GM23338 (cell line): ENCODE data around the gene PRDM2. TPM values are rescaled to one million over a fixed set of nuclear protein-coding genes. Genes with fewer than 3 reads are reported as not detected.

Experiments used
- ATAC-seq: fragments of 200-7000 bp; cut with Tn5 transposase; 3 replicates; pipeline ENCODE4 v1.9.1; 2020
- DNase-seq: peaks from one replicate; pipeline ENCODE4 v3.0.0-alpha.2; 2015; ENCODE audit warnings: low spot score
- H2AFZ ChIP-seq: fragments of 200-600 bp; sonication (generic); 2 replicates; pipeline ENCODE4 v1.8.0; 2016; ENCODE audit warnings: antibody characterized with exemption, mild to moderate bottlenecking, moderate library complexity
- H3F3A ChIP-seq: fragments of 200-600 bp; sonication (generic); replicated peaks from 2 replicates; pipeline ENCODE4 v1.8.0; 2017; ENCODE audit warnings: antibody characterized with exemption, mixed run types, low read depth
- H3K27ac ChIP-seq: fragments of 200-600 bp; sonication (generic); 2 replicates; pipeline ENCODE4 v1.6.1; 2016; ENCODE audit warnings: low read depth
- H3K27me3 ChIP-seq: fragments of 200-600 bp; sonication (generic); 2 replicates; pipeline ENCODE4 v1.8.0; 2016; ENCODE audit warnings: mild to moderate bottlenecking, mixed run types, moderate library complexity; ENCODE audit not compliant: insufficient read depth
- H3K36me3 ChIP-seq: fragments of 200-600 bp; sonication (generic); 2 replicates; pipeline ENCODE4 v1.8.0; 2016; ENCODE audit warnings: mild to moderate bottlenecking; ENCODE audit not compliant: insufficient read depth
- H3K4me1 ChIP-seq: fragments of 200-600 bp; sonication (generic); 2 replicates; pipeline ENCODE4 v1.8.0; 2016; ENCODE audit warnings: mild to moderate bottlenecking, moderate library complexity; ENCODE audit not compliant: insufficient read depth
- H3K4me2 ChIP-seq: fragments of 200-600 bp; sonication (generic); 2 replicates; pipeline ENCODE4 v1.7.1; 2017; ENCODE audit warnings: mixed run types
- H3K4me3 ChIP-seq: fragments of 200-600 bp; sonication (generic); 2 replicates; pipeline ENCODE4 v1.6.1; 2016; ENCODE audit warnings: mixed run types
- H3K79me2 ChIP-seq: fragments of 200-600 bp; sonication (generic); replicated peaks from 2 replicates; pipeline ENCODE4 v1.8.0; 2017; ENCODE audit warnings: mild to moderate bottlenecking; ENCODE audit not compliant: insufficient read depth
- H3K9me2 ChIP-seq: fragments of 200-600 bp; sonication (generic); 2 replicates; pipeline ENCODE4 v1.8.0; 2017; ENCODE audit not compliant: insufficient read depth
- H4K20me1 ChIP-seq: fragments of 200-600 bp; sonication (generic); replicated peaks from 2 replicates; pipeline ENCODE4 v1.8.0; 2017; ENCODE audit warnings: mild to moderate bottlenecking; ENCODE audit not compliant: insufficient read depth
- H3K27ac Mint-ChIP-seq: 2 replicates; pipeline ENCODE4 v1.8.0; 2020; ENCODE audit warnings: inconsistent platforms, mild to moderate bottlenecking, moderate library complexity, mixed read lengths
- H3K27me3 Mint-ChIP-seq: 3 replicates; pipeline ENCODE4 v1.8.0; 2022; ENCODE audit warnings: low read depth, mild to moderate bottlenecking, moderate library complexity, mixed read lengths, inconsistent platforms; ENCODE audit not compliant: insufficient read depth, poor library complexity
- H3K36me3 Mint-ChIP-seq: 3 replicates; pipeline ENCODE4 v1.8.0; 2021; ENCODE audit warnings: low read depth, mild to moderate bottlenecking, inconsistent platforms, moderate library complexity, mixed read lengths
- H3K4me1 Mint-ChIP-seq: 3 replicates; pipeline ENCODE4 v1.8.0; 2020; ENCODE audit warnings: mild to moderate bottlenecking, inconsistent platforms, mixed read lengths
- H3K4me3 Mint-ChIP-seq: 3 replicates; pipeline ENCODE4 v1.8.0; 2021; ENCODE audit warnings: moderate library complexity, mild to moderate bottlenecking, inconsistent platforms, mixed read lengths
- H3K9me3 Mint-ChIP-seq: 3 replicates; pipeline ENCODE4 v1.8.0; 2020; ENCODE audit warnings: moderate library complexity, mild to moderate bottlenecking, inconsistent platforms, mixed read lengths
- CREB1 ChIP-seq: fragments of 250-450 bp; sonication (Bioruptor Pico); IDR thresholded peaks from 2 replicates; pipeline ENCODE4 v1.5.0; 2020; ENCODE audit warnings: low read depth, mild to moderate bottlenecking, moderate library complexity
- EZH2 ChIP-seq: fragments of 200-600 bp; sonication (generic); IDR thresholded peaks from one replicate; pipeline ENCODE4 v1.8.0; 2017; ENCODE audit warnings: antibody characterized with exemption, mild to moderate bottlenecking, low read depth; ENCODE audit not compliant: unreplicated experiment
- JUNB ChIP-seq: IDR thresholded peaks from one replicate; pipeline ENCODE4 v1.6.1; 2016; ENCODE audit warnings: antibody characterized with exemption; ENCODE audit not compliant: unreplicated experiment
- NANOG ChIP-seq: IDR thresholded peaks from 2 replicates; pipeline ENCODE4 v1.6.1; 2016; ENCODE audit warnings: antibody characterized with exemption, borderline replicate concordance
- POLR2AphosphoS5 ChIP-seq: IDR thresholded peaks from 2 replicates; pipeline ENCODE4 v1.6.1; 2016; ENCODE audit warnings: antibody characterized with exemption, low read depth
- STAT1 ChIP-seq: IDR thresholded peaks from one replicate; pipeline ENCODE4 v1.6.1; 2016; ENCODE audit warnings: antibody characterized with exemption; ENCODE audit not compliant: unreplicated experiment
- ZNF114 ChIP-seq: fragments of 250-450 bp; sonication (Bioruptor Pico); IDR thresholded peaks from 2 replicates; pipeline ENCODE4 v1.5.0; 2020; ENCODE audit warnings: mild to moderate bottlenecking, moderate library complexity
- ZNF331 ChIP-seq: fragments of 250-450 bp; sonication (Bioruptor Pico); IDR thresholded peaks from 2 replicates; pipeline ENCODE4 v1.5.0; 2020; ENCODE audit warnings: low read depth, mild to moderate bottlenecking, moderate library complexity
- polyA plus RNA-seq: library from polyadenylated mRNA; unstranded; fragments of >200 nt; fragmentation: Nextera tagmentation; extraction: Ambion mirVana; gene quantifications from 2 replicates; pipeline ENCODE4 v1.2.1, GENCODE V29; 2016
- total RNA-seq: library from RNA; depleted of rRNA; stranded (reverse); fragments of >200 nt; shearing (Covaris generic); gene quantifications from 2 replicates; pipeline ENCODE4 v1.2.3, GENCODE V29; 2014
- TF ChIP-seq, protein P1 (sequence below): IDR thresholded peaks from 2 replicates; pipeline ENCODE4 v1.6.1; 2016; ENCODE audit warnings: antibody characterized with exemption
- TF ChIP-seq, protein P2 (sequence below), 2 experiments: fragments of 200-600 bp in 1 of 2; sonication (generic) in 1 of 2; conservative IDR thresholded peaks; 2 replicates each; pipeline versions ENCODE4 v1.5.1 to v1.6.1; 2016 to 2017; ENCODE audit warnings: antibody characterized with exemption in 2 of 2, low read depth in 2 of 2, mild to moderate bottlenecking in 2 of 2, moderate library complexity in 1 of 2
- TF ChIP-seq, protein P3 (sequence below): fragments of 250-450 bp; sonication (Bioruptor Pico); IDR thresholded peaks from 2 replicates; pipeline ENCODE4 v1.5.0; 2020; ENCODE audit warnings: mild to moderate bottlenecking, moderate library complexity

The PRDM2 gene
- total and polyA plus RNA-seq, 2 experiments from 2014 or later, result 11.6 to 28.3 TPM

DNA sequence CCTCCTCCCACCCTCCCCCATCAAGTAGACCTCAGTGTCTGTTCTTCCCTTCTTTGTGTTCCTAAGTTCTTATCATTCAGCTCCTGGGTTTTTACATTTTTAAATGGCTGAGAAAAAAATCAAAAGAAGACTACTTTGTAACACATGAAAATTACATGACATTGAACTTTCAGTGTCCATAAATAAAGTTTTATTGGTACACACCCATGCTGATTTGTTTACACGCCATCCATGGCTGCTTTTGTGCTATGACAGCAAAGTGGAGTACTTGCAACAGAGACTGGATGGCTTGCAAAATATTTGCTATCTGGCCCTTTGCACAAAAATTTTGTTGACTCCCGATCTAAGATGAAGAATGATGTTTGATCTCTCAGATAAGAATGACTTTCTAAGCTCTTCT, 171.4 kb downstream of the PRDM2 start:
- Histone ChIP-seq H2AFZ (no peak overlapping the region), H3K4me2 (no peak overlapping the region), H3K27ac (no peak overlapping the region), H3K4me1 (no peaks in the 10 kb centered on the region), H4K20me1 (no peaks in the 10 kb centered on the region), H3K27me3 (no peaks in the 10 kb centered on the region), H3F3A (no peaks in the 10 kb centered on the region), H3K4me3 (no peak overlapping the region), H3K36me3 (no peaks in the 10 kb centered on the region), H3K79me2 (no peaks in the 10 kb centered on the region), H3K9me2 (no peaks in the 10 kb centered on the region)
- DNase-seq (no peak), ATAC-seq (no peak)
- Mint-ChIP-seq H3K27ac (no peak overlapping the region), H3K36me3 (peaks cover 2% of the 10 kb centered on the region; the same call in 1 of the 3 replicates), H3K4me3 (no peak overlapping the region), H3K4me1 (peaks cover 6% of the 10 kb centered on the region), H3K27me3 (peaks cover 8% of the 10 kb centered on the region), H3K9me3 (peaks cover 2% of the 10 kb centered on the region; the same call in 2 of the 3 replicates)
- TF ChIP-seq STAT1 (no peak), NANOG (no peak), ZNF331 (CRISPR knock-in tag) (no peak), CREB1 (CRISPR knock-in tag) (no peak), ZNF114 (CRISPR knock-in tag) (no peak), POLR2AphosphoS5 (no peak)
- TF ChIP-seq, protein P1, sequence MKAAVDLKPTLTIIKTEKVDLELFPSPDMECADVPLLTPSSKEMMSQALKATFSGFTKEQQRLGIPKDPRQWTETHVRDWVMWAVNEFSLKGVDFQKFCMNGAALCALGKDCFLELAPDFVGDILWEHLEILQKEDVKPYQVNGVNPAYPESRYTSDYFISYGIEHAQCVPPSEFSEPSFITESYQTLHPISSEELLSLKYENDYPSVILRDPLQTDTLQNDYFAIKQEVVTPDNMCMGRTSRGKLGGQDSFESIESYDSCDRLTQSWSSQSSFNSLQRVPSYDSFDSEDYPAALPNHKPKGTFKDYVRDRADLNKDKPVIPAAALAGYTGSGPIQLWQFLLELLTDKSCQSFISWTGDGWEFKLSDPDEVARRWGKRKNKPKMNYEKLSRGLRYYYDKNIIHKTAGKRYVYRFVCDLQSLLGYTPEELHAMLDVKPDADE, result no peak

- peaks cover 2% of the 10 kb centered on the region; the same call in 1 of the 3 replicates for H3K36me3 Mint-ChIP-seq
- H2AFZ ChIP-seq, result no peak overlapping the region
- peaks cover 6% of the 10 kb centered on the region for H3K4me1 Mint-ChIP-seq
- no peak for DNase-seq
- H3K4me3 Mint-ChIP-seq, result no peak overlapping the region
- H3K4me2 ChIP-seq, result no peak overlapping the region
- H3K36me3 ChIP-seq, result no peaks in the 10 kb centered on the region
- no peak overlapping the region for H3K4me3 ChIP-seq
- H3K9me3 Mint-ChIP-seq, result peaks cover 2% of the 10 kb centered on the region; the same call in 2 of the 3 replicates
- H3F3A ChIP-seq, result no peaks in the 10 kb centered on the region
- no peaks in the 10 kb centered on the region for H3K79me2 ChIP-seq
- H3K27ac Mint-ChIP-seq, result no peak overlapping the region
- no peaks in the 10 kb centered on the region for H3K4me1 ChIP-seq
- H3K9me2 ChIP-seq, result no peaks in the 10 kb centered on the region
- H3K27me3 ChIP-seq, result no peaks in the 10 kb centered on the region
- H4K20me1 ChIP-seq, result no peaks in the 10 kb centered on the region
- H3K27me3 Mint-ChIP-seq, result peaks cover 8% of the 10 kb centered on the region
- H3K27ac ChIP-seq, result no peak overlapping the region
- ATAC-seq, result no peak
- TF ChIP-seq, protein P2, sequence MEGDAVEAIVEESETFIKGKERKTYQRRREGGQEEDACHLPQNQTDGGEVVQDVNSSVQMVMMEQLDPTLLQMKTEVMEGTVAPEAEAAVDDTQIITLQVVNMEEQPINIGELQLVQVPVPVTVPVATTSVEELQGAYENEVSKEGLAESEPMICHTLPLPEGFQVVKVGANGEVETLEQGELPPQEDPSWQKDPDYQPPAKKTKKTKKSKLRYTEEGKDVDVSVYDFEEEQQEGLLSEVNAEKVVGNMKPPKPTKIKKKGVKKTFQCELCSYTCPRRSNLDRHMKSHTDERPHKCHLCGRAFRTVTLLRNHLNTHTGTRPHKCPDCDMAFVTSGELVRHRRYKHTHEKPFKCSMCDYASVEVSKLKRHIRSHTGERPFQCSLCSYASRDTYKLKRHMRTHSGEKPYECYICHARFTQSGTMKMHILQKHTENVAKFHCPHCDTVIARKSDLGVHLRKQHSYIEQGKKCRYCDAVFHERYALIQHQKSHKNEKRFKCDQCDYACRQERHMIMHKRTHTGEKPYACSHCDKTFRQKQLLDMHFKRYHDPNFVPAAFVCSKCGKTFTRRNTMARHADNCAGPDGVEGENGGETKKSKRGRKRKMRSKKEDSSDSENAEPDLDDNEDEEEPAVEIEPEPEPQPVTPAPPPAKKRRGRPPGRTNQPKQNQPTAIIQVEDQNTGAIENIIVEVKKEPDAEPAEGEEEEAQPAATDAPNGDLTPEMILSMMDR (conservative IDR thresholded peaks at IDR 0.05; ENCODE audit: low read depth in 2 of 2), result no peak
- TF ChIP-seq EZH2 (no peak), ZNF114 (CRISPR knock-in tag) (no peak), JUNB (no peak), CREB1 (CRISPR knock-in tag) (no peak), STAT1 (no peak), POLR2AphosphoS5 (no peak), ZNF331 (CRISPR knock-in tag) (no peak), NANOG (no peak)
- TF ChIP-seq, protein P3, sequence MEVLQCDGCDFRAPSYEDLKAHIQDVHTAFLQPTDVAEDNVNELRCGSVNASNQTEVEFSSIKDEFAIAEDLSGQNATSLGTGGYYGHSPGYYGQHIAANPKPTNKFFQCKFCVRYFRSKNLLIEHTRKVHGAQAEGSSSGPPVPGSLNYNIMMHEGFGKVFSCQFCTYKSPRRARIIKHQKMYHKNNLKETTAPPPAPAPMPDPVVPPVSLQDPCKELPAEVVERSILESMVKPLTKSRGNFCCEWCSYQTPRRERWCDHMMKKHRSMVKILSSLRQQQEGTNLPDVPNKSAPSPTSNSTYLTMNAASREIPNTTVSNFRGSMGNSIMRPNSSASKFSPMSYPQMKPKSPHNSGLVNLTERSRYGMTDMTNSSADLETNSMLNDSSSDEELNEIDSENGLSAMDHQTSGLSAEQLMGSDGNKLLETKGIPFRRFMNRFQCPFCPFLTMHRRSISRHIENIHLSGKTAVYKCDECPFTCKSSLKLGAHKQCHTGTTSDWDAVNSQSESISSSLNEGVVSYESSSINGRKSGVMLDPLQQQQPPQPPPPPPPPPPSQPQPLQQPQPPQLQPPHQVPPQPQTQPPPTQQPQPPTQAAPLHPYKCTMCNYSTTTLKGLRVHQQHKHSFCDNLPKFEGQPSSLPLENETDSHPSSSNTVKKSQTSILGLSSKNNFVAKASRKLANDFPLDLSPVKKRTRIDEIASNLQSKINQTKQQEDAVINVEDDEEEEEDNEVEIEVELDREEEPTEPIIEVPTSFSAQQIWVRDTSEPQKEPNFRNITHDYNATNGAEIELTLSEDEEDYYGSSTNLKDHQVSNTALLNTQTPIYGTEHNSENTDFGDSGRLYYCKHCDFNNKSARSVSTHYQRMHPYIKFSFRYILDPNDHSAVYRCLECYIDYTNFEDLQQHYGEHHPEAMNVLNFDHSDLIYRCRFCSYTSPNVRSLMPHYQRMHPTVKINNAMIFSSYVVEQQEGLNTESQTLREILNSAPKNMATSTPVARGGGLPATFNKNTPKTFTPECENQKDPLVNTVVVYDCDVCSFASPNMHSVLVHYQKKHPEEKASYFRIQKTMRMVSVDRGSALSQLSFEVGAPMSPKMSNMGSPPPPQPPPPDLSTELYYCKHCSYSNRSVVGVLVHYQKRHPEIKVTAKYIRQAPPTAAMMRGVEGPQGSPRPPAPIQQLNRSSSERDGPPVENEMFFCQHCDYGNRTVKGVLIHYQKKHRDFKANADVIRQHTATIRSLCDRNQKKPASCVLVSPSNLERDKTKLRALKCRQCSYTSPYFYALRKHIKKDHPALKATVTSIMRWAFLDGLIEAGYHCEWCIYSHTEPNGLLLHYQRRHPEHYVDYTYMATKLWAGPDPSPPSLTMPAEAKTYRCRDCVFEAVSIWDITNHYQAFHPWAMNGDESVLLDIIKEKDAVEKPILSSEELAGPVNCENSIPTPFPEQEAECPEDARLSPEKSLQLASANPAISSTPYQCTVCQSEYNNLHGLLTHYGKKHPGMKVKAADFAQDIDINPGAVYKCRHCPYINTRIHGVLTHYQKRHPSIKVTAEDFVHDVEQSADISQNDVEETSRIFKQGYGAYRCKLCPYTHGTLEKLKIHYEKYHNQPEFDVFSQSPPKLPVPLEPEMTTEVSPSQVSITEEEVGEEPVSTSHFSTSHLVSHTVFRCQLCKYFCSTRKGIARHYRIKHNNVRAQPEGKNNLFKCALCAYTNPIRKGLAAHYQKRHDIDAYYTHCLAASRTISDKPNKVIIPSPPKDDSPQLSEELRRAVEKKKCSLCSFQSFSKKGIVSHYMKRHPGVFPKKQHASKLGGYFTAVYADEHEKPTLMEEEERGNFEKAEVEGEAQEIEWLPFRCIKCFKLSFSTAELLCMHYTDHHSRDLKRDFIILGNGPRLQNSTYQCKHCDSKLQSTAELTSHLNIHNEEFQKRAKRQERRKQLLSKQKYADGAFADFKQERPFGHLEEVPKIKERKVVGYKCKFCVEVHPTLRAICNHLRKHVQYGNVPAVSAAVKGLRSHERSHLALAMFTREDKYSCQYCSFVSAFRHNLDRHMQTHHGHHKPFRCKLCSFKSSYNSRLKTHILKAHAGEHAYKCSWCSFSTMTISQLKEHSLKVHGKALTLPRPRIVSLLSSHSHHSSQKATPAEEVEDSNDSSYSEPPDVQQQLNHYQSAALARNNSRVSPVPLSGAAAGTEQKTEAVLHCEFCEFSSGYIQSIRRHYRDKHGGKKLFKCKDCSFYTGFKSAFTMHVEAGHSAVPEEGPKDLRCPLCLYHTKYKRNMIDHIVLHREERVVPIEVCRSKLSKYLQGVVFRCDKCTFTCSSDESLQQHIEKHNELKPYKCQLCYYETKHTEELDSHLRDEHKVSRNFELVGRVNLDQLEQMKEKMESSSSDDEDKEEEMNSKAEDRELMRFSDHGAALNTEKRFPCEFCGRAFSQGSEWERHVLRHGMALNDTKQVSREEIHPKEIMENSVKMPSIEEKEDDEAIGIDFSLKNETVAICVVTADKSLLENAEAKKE (CRISPR knock-in tag), result no peak
Observed at GRCh38 chr1:13871886-13872285, 171.9 kb downstream of the PRDM2 start.
